Motor neuron (in vitro differentiated cells): ENCODE measurements around the gene RANGAP1. TPM values are rescaled to one million over a fixed set of nuclear protein-coding genes. Genes with fewer than 3 reads are reported as not detected.

Source experiments
- ATAC-seq, 8 experiments: fragments of 200-7000 bp; cut with Tn5 transposase; replicated peaks in 6 of 8; 2 replicates each; pipeline ENCODE4 v1.8.0; 2021; ENCODE audit warnings: mild to moderate bottlenecking in 8 of 8, moderate library complexity in 8 of 8
- H3K27ac ChIP-seq, 2 donors: fragments of 250-450 bp; sonication (Bioruptor Pico); 2 replicates each; pipeline ENCODE4 v1.9.0; 2021; ENCODE audit warnings: antibody characterized with exemption in 2 of 2, mild to moderate bottlenecking in 2 of 2, moderate library complexity in 1 of 2
- H3K4me1 ChIP-seq, 2 donors: fragments of 250-450 bp; sonication (Bioruptor Pico); replicated peaks in 1 of 2; 2 replicates each; pipeline ENCODE4 v1.6.1; 2021; ENCODE audit warnings: antibody characterized with exemption in 2 of 2, mild to moderate bottlenecking in 2 of 2, moderate library complexity in 1 of 2
- H3K4me3 ChIP-seq, 5 donors: fragments of 250-450 bp; sonication (Bioruptor Pico); 2 replicates each; pipeline ENCODE4 v1.9.0; 2021; ENCODE audit warnings: antibody characterized with exemption in 5 of 5, mild to moderate bottlenecking in 5 of 5, moderate library complexity in 4 of 5
- WGBS, 10 experiments: fragments of 450-650 bp; shearing (Covaris generic); methylation state at CpG; one replicate each; pipeline ENCODE4 v1.0.0; 2022; 5-methylcytosine and 5-hydroxymethylcytosine counted together
- in situ Hi-C, 9 experiments: fragments of 400-800 bp; cut with MboI; loops; one replicate each; pipeline ENCODE4 v1.15.0; 2021; ENCODE audit warnings: low sequenced_read_pairs in 9 of 9, low pct_unique_long_range_greater_than_20kb in 2 of 9; ENCODE audit not compliant: unreplicated experiment in 9 of 9
- total RNA-seq, 8 experiments: library from RNA; unstranded; fragments of 300-600 nt; gene quantifications; 2 replicates each; pipeline versions ENCODE4 v1.2.3 to v1.2.4, GENCODE V29; 2022

The RANGAP1 gene
- total RNA-seq, 8 experiments from 2014 or later, result 31.1 to 78.9 (median 53.2) TPM

GRCh38 chr22:41290262-41291221 is 4.6 kb upstream of the RANGAP1 start:
- in situ Hi-C loops, result no loop called here
- no peak overlapping the region for H3K4me3 ChIP-seq
- ATAC-seq, result peak in 1 of 8 experiments; percentile 0
- no peak overlapping the region for H3K27ac ChIP-seq
- WGBS, 10 experiments, result 0 to 93% (median 55%) methylated on average over 1 to 7 of the region's 8 CpGs
- peaks cover 0 to 5% of the 10 kb centered on the region in 2 donors for H3K4me1 ChIP-seq

DNA sequence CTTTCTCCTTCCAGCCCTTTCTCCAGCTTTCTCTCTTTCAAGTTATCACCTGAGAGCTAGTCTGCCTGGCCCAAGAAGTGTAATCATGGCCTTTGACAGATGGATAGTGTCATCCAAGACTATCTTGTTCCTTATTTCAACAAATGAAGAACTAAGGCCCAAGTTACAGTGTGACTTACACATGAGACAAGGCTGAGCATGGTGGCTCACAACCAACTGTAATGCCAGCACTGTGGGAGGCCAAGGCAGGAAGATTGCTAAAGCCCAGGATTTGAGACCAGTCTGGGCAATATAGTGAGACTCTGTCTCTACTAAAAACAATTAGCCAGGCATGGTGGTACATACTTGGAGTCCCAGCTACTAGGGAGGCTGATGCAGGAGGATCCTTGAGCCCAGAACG is 3.7 kb upstream of the RANGAP1 start:
- WGBS, 10 experiments, result 67 to 100% (median 88%) methylated on average over 1 of the region's 1 CpG; no CpG with 5 or more reads in 7 of the 10 experiments
- no peak for ATAC-seq
- Histone ChIP-seq H3K4me3 (no peak overlapping the region), H3K4me1 (peaks cover 6 to 11% of the 10 kb centered on the region in 2 donors), H3K27ac (no peak overlapping the region)
- in situ Hi-C loops, result no loop called here

DNA sequence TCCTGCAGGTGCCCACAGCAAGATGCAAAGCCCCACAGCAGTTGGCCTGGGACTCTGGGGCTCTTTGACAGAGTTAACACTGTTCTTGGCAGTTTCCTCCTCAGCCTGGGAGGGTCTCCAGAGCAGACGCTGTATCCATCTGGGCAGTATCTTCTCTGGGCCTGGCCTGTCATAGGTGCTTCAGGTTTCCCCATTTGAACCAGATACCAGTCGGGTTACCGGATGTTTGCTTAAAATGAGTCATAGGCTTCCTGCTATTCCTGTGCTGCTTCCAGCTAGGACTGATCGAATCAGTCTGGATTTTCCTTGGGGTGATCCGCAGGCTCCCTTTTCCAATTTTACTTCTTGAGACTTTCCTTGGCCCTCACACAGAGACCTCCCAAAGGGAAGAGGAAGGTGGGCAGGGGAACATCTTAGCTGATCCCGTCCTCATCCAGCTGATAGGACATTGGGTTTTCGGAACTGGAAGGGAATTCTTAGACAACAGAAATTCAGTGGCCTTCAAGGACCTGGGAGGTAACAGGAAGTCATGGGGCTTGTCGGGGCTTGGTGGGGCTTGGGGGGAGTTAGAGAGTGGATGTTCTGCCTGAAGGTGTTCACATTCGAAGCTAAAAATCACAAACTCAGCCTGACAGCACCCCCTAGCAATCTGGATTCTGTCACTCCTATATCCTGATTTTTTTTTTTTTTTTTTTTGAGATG is 2.4 kb upstream of the RANGAP1 start:
- ATAC-seq, result no peak
- no peak overlapping the region for H3K27ac ChIP-seq
- peaks cover 7 to 13% of the 10 kb centered on the region in 2 donors for H3K4me1 ChIP-seq
- 17 to 100% (median 58%) methylated on average over 1 to 8 of the region's 9 CpGs; no CpG with 5 or more reads in 1 of the 10 experiments for WGBS, 10 experiments
- H3K4me3 ChIP-seq, result no peak overlapping the region
- in situ Hi-C loops, result no loop called here

GRCh38 chr22:41286639-41287091 is 678 bp upstream of the RANGAP1 start:
- peak; percentile 5 to 19 (median 14) for ATAC-seq
- Histone ChIP-seq H3K4me1 (peaks cover 7 to 13% of the 10 kb centered on the region in 2 donors), H3K4me3 (peak overlapping the region; percentile 47 to 68 (median 47)), H3K27ac (peak overlapping the region in 1 of 2 donors; percentile 2)
- WGBS, 10 experiments, result 1 to 34% (median 5%) methylated on average over 4 to 14 of the region's 15 CpGs; no CpG with 5 or more reads in 2 of the 10 experiments
- in situ Hi-C loops, result no loop called here

DNA sequence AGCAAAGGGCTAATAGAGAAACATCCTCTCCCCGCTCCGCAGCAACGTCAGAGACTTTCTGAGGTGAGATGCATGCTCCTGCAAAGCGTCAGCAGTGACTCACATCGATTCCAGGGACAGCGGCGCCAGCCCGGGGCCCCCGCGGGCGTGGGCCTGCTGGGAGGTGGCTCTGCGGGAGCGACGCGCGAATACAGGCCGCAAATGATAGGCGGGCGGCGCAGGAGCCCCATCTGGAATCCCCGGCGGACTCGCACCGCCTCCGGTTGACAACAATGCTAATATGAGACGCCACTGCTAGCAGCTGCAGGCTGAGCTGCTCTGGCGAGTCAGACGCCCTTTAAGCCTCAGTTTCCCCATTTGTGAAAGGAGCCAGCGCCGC is 557 bp downstream of the RANGAP1 start:
- peak overlapping the region; percentile 50 to 68 (median 61) for H3K4me3 ChIP-seq
- peak; percentile 38 to 57 (median 49) for ATAC-seq
- peak overlapping the region; percentile 54 to 75 for H3K27ac ChIP-seq
- in situ Hi-C loops, result no loop called here
- 0 to 4% (median 0%) methylated on average over 3 to 4 of the region's 30 CpGs; no CpG with 5 or more reads in 7 of the 10 experiments for WGBS, 10 experiments
- H3K4me1 ChIP-seq, result peaks cover 7 to 13% of the 10 kb centered on the region in 2 donors

DNA sequence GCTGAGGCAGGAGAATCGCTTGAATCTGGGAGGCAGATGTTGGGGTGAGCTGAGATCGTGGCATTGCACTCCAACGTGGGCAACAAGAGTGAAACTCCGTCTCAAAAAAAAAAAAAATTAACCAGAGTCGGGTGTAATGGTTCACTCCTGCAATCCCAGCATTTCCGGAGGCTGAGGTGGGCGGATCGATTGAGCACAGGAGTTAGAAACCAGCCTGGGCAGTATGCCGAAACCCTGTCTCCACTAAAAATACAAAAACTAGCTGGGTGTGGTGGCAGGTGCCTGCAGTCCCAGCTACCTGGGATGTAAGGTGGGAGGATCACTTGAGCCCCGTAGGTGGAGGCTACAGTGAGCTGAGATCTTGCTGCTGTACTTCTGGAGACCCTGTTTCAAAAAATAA is 1.5 kb downstream of the RANGAP1 start:
- no peak for ATAC-seq
- H3K27ac ChIP-seq, result no peak overlapping the region
- in situ Hi-C loops, result no loop called here

DNA sequence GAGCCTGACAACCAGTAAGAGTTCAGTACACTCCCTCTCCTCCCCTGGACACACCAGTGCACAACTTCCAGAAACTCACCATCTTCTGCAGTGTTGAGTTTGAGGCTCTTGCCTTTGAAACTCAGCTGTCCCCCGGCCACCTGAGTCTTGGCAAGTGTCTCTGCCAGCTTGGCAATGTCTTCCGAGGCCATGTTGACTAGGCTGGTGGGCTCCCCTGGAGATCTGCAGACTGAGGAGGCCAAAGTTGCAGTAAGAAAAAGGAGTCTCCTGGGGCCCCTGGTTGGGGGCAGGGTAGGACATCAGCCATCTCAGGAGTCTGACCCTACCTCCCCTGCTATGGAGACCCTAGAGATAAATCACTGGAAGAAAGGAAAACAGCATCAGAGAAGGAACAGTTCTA is 5.1 kb downstream of the RANGAP1 start:
- H3K4me3 ChIP-seq, result no peak overlapping the region
- WGBS, 10 experiments, result 50 to 100% (median 100%) methylated on average over 1 to 2 of the region's 2 CpGs; no CpG with 5 or more reads in 7 of the 10 experiments
- H3K4me1 ChIP-seq, result peaks cover 7% of the 10 kb centered on the region in 2 donors
- in situ Hi-C loops, result no loop called here
- no peak for ATAC-seq
- H3K27ac ChIP-seq, result no peak overlapping the region

More for the DNA sequence above, 1.5 kb downstream of the RANGAP1 start:
- Histone ChIP-seq H3K4me1 (peaks cover 7 to 13% of the 10 kb centered on the region in 2 donors), H3K4me3 (peak overlapping the region in 3 of 5 donors; percentile 59 to 68 (median 68))
- 81 to 100% (median 92%) methylated on average over 1 to 10 of the region's 10 CpGs; no CpG with 5 or more reads in 3 of the 10 experiments for WGBS, 10 experiments

DNA sequence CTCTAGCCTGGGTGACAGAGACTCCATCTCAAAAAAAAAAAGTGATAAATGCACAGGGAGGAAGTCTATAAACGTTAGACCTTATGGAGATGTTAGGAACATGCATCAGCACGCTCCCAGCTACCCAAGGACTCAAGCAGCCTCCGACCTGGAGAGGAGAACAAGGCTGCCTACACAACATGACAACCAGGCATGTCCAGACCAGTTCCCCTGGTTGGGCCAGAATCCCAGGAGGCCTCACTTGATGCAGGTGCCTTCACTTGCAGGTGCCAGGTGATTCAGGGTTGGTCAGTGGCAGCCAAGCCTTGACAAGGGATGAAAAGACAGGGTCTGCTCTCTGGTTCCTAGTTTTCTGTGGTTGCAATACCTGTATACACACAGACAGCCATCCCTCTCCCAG is 5.9 kb downstream of the RANGAP1 start:
- WGBS, 10 experiments, result 85 to 100% (median 94%) methylated on average over 1 to 3 of the region's 3 CpGs; no CpG with 5 or more reads in 5 of the 10 experiments
- ATAC-seq, result no peak
- in situ Hi-C loops, result no loop called here
- peaks cover 5 to 6% of the 10 kb centered on the region in 2 donors for H3K4me1 ChIP-seq
- no peak overlapping the region for H3K27ac ChIP-seq
- no peak overlapping the region for H3K4me3 ChIP-seq

- Histone ChIP-seq H3K4me3 (no peak overlapping the region), H3K4me1 (no peaks in the 10 kb centered on the region), H3K27ac (no peak overlapping the region)
- in situ Hi-C loops, result no loop called here
- ATAC-seq, result no peak
- WGBS, 10 experiments, result 63 to 100% (median 86%) methylated on average over 2 to 4 of the region's 4 CpGs; no CpG with 5 or more reads in 6 of the 10 experiments
Observed at GRCh38 chr22:41274856-41275255, 11.1 kb downstream of the RANGAP1 start.

DNA sequence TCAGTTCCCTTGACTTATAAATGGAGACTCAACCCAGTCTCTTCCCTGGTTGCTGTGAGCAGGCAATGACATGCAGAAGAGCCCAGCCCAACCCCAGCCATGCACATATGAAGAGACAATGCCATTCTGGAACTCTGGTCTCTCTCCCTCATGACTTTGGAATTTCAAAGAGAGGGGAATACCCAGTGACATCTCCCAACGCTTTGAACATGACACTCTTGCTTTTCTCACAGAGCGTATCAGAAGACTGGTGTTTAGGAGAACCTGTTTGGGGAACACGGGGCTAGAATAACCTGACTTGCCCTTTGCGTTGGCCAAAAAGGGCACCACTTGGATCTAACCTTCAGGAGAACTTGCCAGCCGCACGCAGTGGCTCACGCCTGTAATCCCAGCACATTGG is 12.9 kb downstream of the RANGAP1 start:
- in situ Hi-C loops, result no loop called here
- Histone ChIP-seq H3K27ac (no peak overlapping the region), H3K4me3 (no peak overlapping the region), H3K4me1 (no peaks in the 10 kb centered on the region)
- WGBS, 10 experiments, result 80 to 100% (median 92%) methylated on average over 2 to 6 of the region's 7 CpGs; no CpG with 5 or more reads in 1 of the 10 experiments
- ATAC-seq, result peak in 2 of 8 experiments; percentile 34 to 49

- Histone ChIP-seq H3K4me3 (no peak overlapping the region), H3K27ac (no peak overlapping the region), H3K4me1 (no peaks in the 10 kb centered on the region)
- in situ Hi-C loops, result no loop called here
- ATAC-seq, result peak in 2 of 8 experiments; percentile 9 to 24
- WGBS, 10 experiments, result 89 to 100% (median 92%) methylated on average over 1 to 3 of the region's 9 CpGs; no CpG with 5 or more reads in 4 of the 10 experiments
Observed at GRCh38 chr22:41271787-41272186, 14.2 kb downstream of the RANGAP1 start.

DNA sequence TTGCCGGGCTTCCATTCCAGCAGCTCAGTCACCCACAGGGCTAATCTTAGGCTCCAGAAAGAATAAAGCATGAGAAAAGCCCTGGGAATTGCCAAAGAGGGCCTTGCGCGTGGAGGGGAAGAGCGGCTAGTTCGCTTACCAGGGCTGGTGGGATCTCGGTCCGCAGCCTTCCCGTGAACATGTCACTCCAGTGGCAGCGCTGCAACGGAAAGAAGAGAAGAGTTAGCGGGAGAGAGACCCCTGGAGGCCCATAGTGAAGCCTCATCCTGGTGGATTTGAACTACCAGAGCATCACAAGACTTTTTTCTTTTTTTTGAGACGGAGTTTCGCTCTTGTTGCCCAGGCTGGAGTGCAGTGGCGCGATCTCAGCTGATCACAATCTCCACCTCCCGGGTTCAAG is 18.0 kb downstream of the RANGAP1 start:
- H3K27ac ChIP-seq, result no peak overlapping the region
- WGBS, 10 experiments, result 70 to 100% (median 80%) methylated on average over 1 to 7 of the region's 16 CpGs; no CpG with 5 or more reads in 5 of the 10 experiments
- no peak overlapping the region for H3K4me3 ChIP-seq
- H3K4me1 ChIP-seq, result no peaks in the 10 kb centered on the region
- in situ Hi-C loops, result no loop called here
- ATAC-seq, result no peak
